Kidney epithelial cell (primary cell): ENCODE results near the gene COL23A1. TPM values are rescaled to one million over a fixed set of nuclear protein-coding genes. Genes with fewer than 3 reads are reported as not detected.

Experiments used
- DNase-seq: peaks from one replicate; pipeline ENCODE4 v3.0.0-alpha.2; 2010; ENCODE audit warnings: low read depth
- H3K27me3 ChIP-seq: 2 replicates; pipeline ENCODE4 v1.6.0; 2011; ENCODE audit warnings: low read length; ENCODE audit not compliant: control insufficient read depth, insufficient read depth
- H3K36me3 ChIP-seq: 2 replicates; pipeline ENCODE4 v1.5.1; 2011; ENCODE audit warnings: low read length; ENCODE audit not compliant: control insufficient read depth, insufficient read depth
- H3K4me3 ChIP-seq: 2 replicates; pipeline ENCODE4 v1.5.1; 2011; ENCODE audit warnings: low read depth, mild to moderate bottlenecking, control low read depth, low read length
- CTCF ChIP-seq: IDR thresholded peaks from 2 replicates; pipeline ENCODE4 v1.5.1; 2011; ENCODE audit warnings: mild to moderate bottlenecking, moderate library complexity, low read length, control low read depth, inconsistent platforms; ENCODE audit not compliant: insufficient read depth, poor library complexity, severe bottlenecking
- total RNA-seq: library from RNA; depleted of rRNA; stranded (reverse); fragments of >200 nt; gene quantifications from 2 replicates; pipeline ENCODE4 v1.2.3, GENCODE V29; 2015

The COL23A1 gene
- total RNA-seq, 1 donor from 2014 or later = 0.17 TPM

- H3K4me3 ChIP-seq = no peak overlapping the region
- no peaks in the 10 kb centered on the region for H3K36me3 ChIP-seq
- no peaks in the 10 kb centered on the region for H3K27me3 ChIP-seq
- DNase-seq = no peak
- no peak for TF ChIP-seq CTCF
Observed at GRCh38 chr5:178269499-178269898, 320.7 kb downstream of the COL23A1 start.

GRCh38 chr5:178267876-178268275, 322.3 kb downstream of the COL23A1 start:
- Histone ChIP-seq H3K27me3 (no peaks in the 10 kb centered on the region), H3K4me3 (no peak overlapping the region), H3K36me3 (no peaks in the 10 kb centered on the region)
- no peak for TF ChIP-seq CTCF
- DNase-seq = no peak

GRCh38 chr5:178267245-178267644, 322.9 kb downstream of the COL23A1 start:
- H3K27me3 ChIP-seq = no peaks in the 10 kb centered on the region
- no peaks in the 10 kb centered on the region for H3K36me3 ChIP-seq
- TF ChIP-seq CTCF = no peak
- H3K4me3 ChIP-seq = no peak overlapping the region
- DNase-seq = no peak

- Histone ChIP-seq H3K36me3 (no peaks in the 10 kb centered on the region), H3K27me3 (no peaks in the 10 kb centered on the region), H3K4me3 (no peak overlapping the region)
- TF ChIP-seq CTCF = no peak
- no peak for DNase-seq
Observed at GRCh38 chr5:178266581-178266980, 323.6 kb downstream of the COL23A1 start.

- TF ChIP-seq CTCF = no peak
- H3K4me3 ChIP-seq = no peak overlapping the region
- H3K27me3 ChIP-seq = no peaks in the 10 kb centered on the region
- DNase-seq = no peak
- H3K36me3 ChIP-seq = no peaks in the 10 kb centered on the region
Observed at GRCh38 chr5:178265746-178266145, 324.4 kb downstream of the COL23A1 start.

- H3K36me3 ChIP-seq = no peaks in the 10 kb centered on the region
- no peak for DNase-seq
- H3K27me3 ChIP-seq = no peaks in the 10 kb centered on the region
- no peak for TF ChIP-seq CTCF
- H3K4me3 ChIP-seq = no peak overlapping the region
Observed at GRCh38 chr5:178264044-178264443, 326.1 kb downstream of the COL23A1 start.
